Thyroid gland (tissue), 4 donors: ENCODE results near the gene GRAMD4.

Experiments
- POLR2A ChIP-seq, 2 donors: fragments of 450-650 bp; IDR thresholded peaks; one replicate each; pipeline ENCODE4 v1.6.1; 2017; ENCODE audit warnings: antibody characterized with exemption in 2 of 2, mild to moderate bottlenecking in 2 of 2, moderate library complexity in 1 of 2
- TF ChIP-seq, protein P1 (sequence below), 6 experiments: fragments of 200-600 bp in 3 of 6; fragments of 450-650 bp in 3 of 6; sonication (generic) in 3 of 6; IDR thresholded peaks; one replicate each; pipeline ENCODE4 v1.5.1; 2016 to 2019; ENCODE audit warnings: antibody characterized with exemption in 6 of 6, mild to moderate bottlenecking in 2 of 6, inconsistent platforms in 1 of 6, moderate library complexity in 1 of 6

DNA sequence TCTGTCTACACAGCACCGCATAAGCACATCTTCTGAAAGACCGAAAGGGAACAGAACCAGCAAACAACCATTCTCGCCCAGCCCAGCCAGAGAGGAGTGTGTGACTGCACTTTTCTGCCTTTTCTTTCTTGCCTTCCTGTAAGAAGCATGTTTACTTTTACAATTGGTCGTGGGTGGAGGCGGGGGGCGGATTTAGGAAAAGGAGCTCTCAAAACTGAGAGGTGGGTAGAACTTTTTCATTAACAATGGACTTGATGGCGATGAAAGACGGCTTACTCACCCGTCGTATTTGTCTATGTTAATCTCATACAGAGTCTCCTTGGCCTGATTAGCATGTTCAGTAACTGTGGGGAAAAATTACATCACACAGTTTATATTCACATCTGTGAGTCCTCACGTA lies 90.6 kb downstream of the GRAMD4 start:
- no peak for TF ChIP-seq POLR2A (IDR thresholded peaks at IDR 0.05)
- TF ChIP-seq, protein P1, sequence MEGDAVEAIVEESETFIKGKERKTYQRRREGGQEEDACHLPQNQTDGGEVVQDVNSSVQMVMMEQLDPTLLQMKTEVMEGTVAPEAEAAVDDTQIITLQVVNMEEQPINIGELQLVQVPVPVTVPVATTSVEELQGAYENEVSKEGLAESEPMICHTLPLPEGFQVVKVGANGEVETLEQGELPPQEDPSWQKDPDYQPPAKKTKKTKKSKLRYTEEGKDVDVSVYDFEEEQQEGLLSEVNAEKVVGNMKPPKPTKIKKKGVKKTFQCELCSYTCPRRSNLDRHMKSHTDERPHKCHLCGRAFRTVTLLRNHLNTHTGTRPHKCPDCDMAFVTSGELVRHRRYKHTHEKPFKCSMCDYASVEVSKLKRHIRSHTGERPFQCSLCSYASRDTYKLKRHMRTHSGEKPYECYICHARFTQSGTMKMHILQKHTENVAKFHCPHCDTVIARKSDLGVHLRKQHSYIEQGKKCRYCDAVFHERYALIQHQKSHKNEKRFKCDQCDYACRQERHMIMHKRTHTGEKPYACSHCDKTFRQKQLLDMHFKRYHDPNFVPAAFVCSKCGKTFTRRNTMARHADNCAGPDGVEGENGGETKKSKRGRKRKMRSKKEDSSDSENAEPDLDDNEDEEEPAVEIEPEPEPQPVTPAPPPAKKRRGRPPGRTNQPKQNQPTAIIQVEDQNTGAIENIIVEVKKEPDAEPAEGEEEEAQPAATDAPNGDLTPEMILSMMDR (IDR thresholded peaks at IDR 0.05), result no peak
